Choroid plexus epithelial cell (primary cell): ENCODE measurements around the gene SH3GL1.

Experiments
- DNase-seq: peaks from one replicate; pipeline ENCODE4 v3.0.0-alpha.2; 2010; ENCODE audit warnings: low read depth
- H3K4me3 ChIP-seq: 2 replicates; pipeline ENCODE4 v1.5.1; 2011; ENCODE audit warnings: low read depth, mild to moderate bottlenecking, control low read depth, low read length, moderate library complexity
- CTCF ChIP-seq: conservative IDR thresholded peaks from 2 replicates; pipeline ENCODE4 v1.5.1; 2011; ENCODE audit warnings: low read depth, mild to moderate bottlenecking, control low read depth, inconsistent platforms, low read length, moderate library complexity

The SH3GL1 gene

GRCh38 chr19:4441994-4442818 is 41.9 kb upstream of the SH3GL1 start:
- no peak for TF ChIP-seq CTCF
- no peak overlapping the region for H3K4me3 ChIP-seq
- no peak for DNase-seq

DNA sequence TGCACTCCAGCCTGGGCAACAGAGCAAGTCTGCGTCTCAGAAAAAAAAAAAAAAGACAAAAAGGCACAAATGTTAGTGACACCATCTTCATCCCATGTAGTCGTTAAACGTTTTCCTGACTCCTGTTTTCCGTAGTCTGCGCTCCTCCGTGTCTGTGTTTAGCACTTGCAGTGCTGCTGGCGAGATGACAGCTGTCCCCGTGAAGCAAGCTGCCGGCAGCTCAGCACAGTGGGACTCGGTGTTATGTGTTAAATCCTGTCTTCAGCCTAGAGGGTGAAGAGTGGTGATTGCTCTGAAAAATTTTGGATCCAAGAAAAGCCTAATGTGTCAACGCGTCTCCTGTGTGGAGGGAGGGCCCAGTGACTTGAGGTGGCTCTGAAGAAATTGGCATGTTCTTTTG is 38.9 kb upstream of the SH3GL1 start:
- TF ChIP-seq CTCF, result no peak

GRCh38 chr19:4437103-4437502 is 36.8 kb upstream of the SH3GL1 start:
- no peak overlapping the region for H3K4me3 ChIP-seq
- DNase-seq, result no peak
- no peak for TF ChIP-seq CTCF

More for the DNA sequence above, 38.9 kb upstream of the SH3GL1 start:
- H3K4me3 ChIP-seq, result no peak overlapping the region
- no peak for DNase-seq

DNA sequence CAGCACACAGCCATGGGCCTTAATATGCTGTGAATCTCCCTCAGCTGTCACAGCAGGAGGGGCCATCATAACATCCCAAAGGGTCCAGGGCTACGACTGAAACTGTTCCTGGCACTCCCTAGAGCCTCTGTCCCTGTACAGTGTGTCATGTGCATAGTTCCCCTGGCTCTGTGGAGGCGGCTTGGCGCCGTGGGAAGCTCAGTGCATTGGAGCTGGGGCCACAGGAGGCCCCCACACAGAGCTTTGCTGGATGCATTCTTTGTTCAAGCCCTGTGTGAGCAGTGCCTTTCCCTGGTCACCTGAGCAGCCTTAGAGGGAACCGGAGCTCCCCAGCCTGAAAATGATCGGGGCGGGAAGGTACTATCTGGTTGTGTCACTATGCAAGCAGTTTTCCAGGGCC is 35.9 kb upstream of the SH3GL1 start:
- DNase-seq, result no peak
- H3K4me3 ChIP-seq, result no peak overlapping the region
- TF ChIP-seq CTCF, result no peak

GRCh38 chr19:4434391-4434790 is 34.0 kb upstream of the SH3GL1 start:
- no peak overlapping the region for H3K4me3 ChIP-seq
- DNase-seq, result no peak
- no peak for TF ChIP-seq CTCF

DNA sequence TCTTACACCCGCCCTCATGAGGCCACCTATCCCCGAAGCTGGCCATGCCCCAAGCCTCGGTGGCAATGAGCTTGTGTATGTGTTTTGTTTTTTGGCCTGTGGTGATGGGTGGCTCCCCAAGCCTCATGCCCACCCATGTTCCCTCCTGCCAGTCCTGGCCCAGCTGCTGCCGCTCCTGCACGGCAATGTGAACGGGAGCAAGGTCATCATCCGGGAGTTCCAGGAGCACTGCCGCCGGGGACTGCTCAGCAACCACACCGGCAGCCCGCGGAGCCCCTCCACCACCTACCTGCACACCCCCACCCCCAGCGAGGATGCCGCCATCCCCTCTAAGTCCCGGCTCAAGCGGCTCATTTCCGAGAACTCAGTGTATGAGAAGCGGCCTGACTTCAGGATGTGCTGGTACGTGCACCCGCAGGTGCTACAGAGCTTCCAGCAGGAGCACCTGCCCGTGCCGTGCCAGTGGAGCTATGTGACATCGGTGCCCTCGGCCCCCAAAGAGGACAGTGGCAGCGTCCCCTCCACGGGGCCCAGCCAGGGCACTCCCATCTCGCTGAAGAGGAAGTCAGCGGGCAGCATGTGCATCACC is 32.7 kb upstream of the SH3GL1 start:
- TF ChIP-seq CTCF, result no peak
- DNase-seq, result no peak
- no peak overlapping the region for H3K4me3 ChIP-seq
